ENCODE data around the gene GTF2I.

The GTF2I gene

GRCh38 chr7:74657692-74658177 lies at the start of gene GTF2I:
Gene GTF2I, plus strand, starts transcription at chr7:74657718. Its CDS starts 31,411 bp downstream, at chr7:74689129.
- no peaks in the 10 kb centered on the region for H3K9me3 ChIP-seq (ENCODE audit: control insufficient read depth, insufficient read depth, low read length)
- H3K4me3 ChIP-seq (ENCODE audit: low read length) = peak within 1 kb of the TSS; percentile 95
- H3K36me3 ChIP-seq (ENCODE audit: control insufficient read depth, insufficient read depth, low read length) = no peaks in the 10 kb centered on the region
- H3K27ac ChIP-seq (ENCODE audit: low read length) = no peak within 1 kb of the TSS
- peaks cover 1% of the 10 kb centered on the region; the same call in 1 of the 2 replicates for H3K4me1 ChIP-seq (ENCODE audit: control insufficient read depth, insufficient read depth, low read length)
- no peaks in the 10 kb centered on the region for H3K27me3 ChIP-seq (ENCODE audit: control insufficient read depth, insufficient read depth, low read length)
- no peak for DNase-seq (ENCODE audit: low read depth, low spot score)
- no CpG with 5 or more reads among the region's 56 CpGs for WGBS (ENCODE audit: insufficient coverage, insufficient read length)

GRCh38 chr7:74612015-74612829 lies 45.3 kb upstream of the GTF2I start:
- Histone ChIP-seq H3K4me1 (ENCODE audit: control insufficient read depth, insufficient read depth, low read length) (peaks cover 2% of the 10 kb centered on the region; the same call in 1 of the 2 replicates), H3K36me3 (ENCODE audit: control insufficient read depth, insufficient read depth, low read length) (no peaks in the 10 kb centered on the region), H3K4me3 (ENCODE audit: low read length) (no peak overlapping the region; the same call in 1 of the 2 replicates), H3K27me3 (ENCODE audit: control insufficient read depth, insufficient read depth, low read length) (no peaks in the 10 kb centered on the region), H3K9me3 (ENCODE audit: control insufficient read depth, insufficient read depth, low read length) (no peaks in the 10 kb centered on the region), H3K27ac (ENCODE audit: low read length) (no peak overlapping the region)
- no CpG with 5 or more reads among the region's 11 CpGs for WGBS (ENCODE audit: insufficient coverage, insufficient read length)
- DNase-seq (ENCODE audit: low read depth, low spot score) = no peak

DNA sequence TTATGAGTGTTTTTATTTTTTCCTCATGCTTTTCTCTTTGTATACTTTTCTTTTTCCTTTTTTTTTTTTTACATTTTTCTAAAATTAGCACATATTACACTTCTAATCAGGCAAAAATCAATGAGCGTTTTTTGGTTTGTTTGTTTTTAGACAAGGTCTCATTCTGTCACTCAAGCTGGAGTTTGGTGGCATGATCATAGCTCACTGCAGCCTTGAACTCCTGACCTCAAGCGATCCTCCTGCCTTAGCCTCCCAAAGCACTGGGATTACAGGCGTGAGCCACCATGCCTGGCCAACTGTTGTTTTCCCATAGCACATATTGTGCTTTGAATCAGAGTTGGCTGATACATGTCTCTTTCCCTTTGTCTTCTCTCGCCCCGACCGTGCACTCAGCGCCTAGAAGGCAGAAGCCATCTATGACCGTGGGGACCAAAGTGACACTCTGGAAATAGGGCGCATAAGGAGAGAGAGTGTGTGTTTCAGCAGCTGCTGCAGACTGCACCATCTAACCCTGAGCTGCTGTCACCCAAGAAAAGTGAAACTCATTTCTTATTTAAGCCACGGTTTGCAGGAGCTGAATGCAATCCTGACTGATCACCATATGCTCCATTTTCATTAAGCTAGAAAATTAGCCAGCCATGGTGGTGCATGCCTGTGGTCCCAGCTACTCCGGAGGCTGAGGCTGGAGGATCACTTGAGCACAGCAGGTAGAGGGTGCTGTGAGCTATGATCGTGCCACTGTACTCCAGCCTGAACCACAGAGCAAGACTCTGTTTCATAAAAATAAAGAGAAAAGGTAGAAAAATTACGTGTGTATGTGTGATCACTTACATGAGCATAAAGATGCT lies 41.4 kb upstream of the GTF2I start:
- H3K36me3 ChIP-seq (ENCODE audit: control insufficient read depth, insufficient read depth, low read length) = no peaks in the 10 kb centered on the region
- H3K27ac ChIP-seq (ENCODE audit: low read length) = no peak overlapping the region
- WGBS (ENCODE audit: insufficient coverage, insufficient read length) = no CpG with 5 or more reads among the region's 13 CpGs
- H3K27me3 ChIP-seq (ENCODE audit: control insufficient read depth, insufficient read depth, low read length) = no peaks in the 10 kb centered on the region
- DNase-seq (ENCODE audit: low read depth, low spot score) = no peak
- H3K4me1 ChIP-seq (ENCODE audit: control insufficient read depth, insufficient read depth, low read length) = peaks cover 4% of the 10 kb centered on the region; the same call in 1 of the 2 replicates
- no peaks in the 10 kb centered on the region for H3K9me3 ChIP-seq (ENCODE audit: control insufficient read depth, insufficient read depth, low read length)
- no peak overlapping the region for H3K4me3 ChIP-seq (ENCODE audit: low read length)

- H3K4me1 ChIP-seq (ENCODE audit: control insufficient read depth, insufficient read depth, low read length) = peaks cover 4% of the 10 kb centered on the region; the same call in 1 of the 2 replicates
- no CpG with 5 or more reads among the region's 9 CpGs for WGBS (ENCODE audit: insufficient coverage, insufficient read length)
- DNase-seq (ENCODE audit: low read depth, low spot score) = no peak
- H3K27me3 ChIP-seq (ENCODE audit: control insufficient read depth, insufficient read depth, low read length) = no peaks in the 10 kb centered on the region
- H3K4me3 ChIP-seq (ENCODE audit: low read length) = no peak overlapping the region
- no peaks in the 10 kb centered on the region for H3K9me3 ChIP-seq (ENCODE audit: control insufficient read depth, insufficient read depth, low read length)
- H3K36me3 ChIP-seq (ENCODE audit: control insufficient read depth, insufficient read depth, low read length) = no peaks in the 10 kb centered on the region
- no peak overlapping the region for H3K27ac ChIP-seq (ENCODE audit: low read length)
These were observed 40.3 kb upstream of the GTF2I start for GRCh38 chr7:74617180-74617744.

DNA sequence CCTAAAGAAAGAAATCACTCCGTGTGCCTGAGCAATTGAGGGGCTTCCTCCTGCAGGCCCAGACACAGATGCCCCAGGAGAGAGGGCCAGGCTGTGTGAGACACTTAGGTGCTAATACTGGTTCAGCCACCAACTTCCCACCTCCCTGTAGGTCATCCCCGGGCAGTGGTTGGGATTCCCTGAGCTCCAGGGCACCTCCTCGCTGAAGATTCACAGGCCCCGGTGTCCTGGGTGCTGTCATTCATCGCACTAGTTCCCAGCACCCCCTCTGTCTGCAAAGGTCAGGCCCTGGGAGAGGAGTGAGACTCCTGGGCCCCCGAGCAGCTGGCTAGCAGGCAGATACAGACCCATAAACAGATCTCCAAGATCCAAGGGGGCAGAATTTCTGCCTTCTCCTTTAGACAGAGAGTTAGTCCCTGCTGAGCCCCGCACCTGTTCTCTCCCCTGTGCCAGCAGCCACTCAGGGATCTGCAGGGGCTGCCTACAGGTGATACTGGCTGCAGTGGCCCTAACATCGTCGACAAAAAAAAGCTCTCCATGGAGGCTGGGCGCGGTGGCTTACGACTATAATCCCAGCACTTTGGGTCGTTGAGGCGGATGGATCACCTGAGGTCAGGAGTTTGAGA lies 38.2 kb upstream of the GTF2I start:
- H3K4me1 ChIP-seq (ENCODE audit: control insufficient read depth, insufficient read depth, low read length) = peaks cover 4% of the 10 kb centered on the region; the same call in 1 of the 2 replicates
- H3K27ac ChIP-seq (ENCODE audit: low read length) = no peak overlapping the region

DNA sequence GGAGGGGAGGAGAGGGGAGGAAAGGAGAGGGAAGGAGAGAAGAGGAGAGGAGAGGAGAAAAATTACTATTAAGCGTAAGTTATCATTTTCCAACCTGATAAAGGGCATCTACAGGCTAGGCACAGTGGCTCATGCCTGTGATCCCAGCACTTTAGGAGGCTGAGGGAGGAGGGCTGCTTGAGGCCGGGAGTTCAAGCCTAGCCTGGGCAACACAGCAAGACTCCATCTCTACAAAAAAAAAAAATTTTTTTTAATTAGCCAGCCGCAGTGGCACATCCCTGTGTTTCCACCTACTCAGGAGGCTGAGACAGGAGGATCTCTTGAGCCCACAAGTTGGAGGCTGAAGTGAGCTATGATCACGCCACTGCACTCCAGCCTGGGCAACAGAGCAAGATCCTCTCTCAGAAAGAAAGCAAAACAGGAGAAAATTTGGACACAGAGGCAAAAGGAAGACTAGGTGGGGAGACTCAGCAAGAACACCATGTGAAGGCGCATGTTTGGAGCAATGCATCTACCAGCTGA lies 35.2 kb upstream of the GTF2I start:
- no CpG with 5 or more reads among the region's 5 CpGs for WGBS (ENCODE audit: insufficient coverage, insufficient read length)
- no peaks in the 10 kb centered on the region for H3K9me3 ChIP-seq (ENCODE audit: control insufficient read depth, insufficient read depth, low read length)
- no peaks in the 10 kb centered on the region for H3K27me3 ChIP-seq (ENCODE audit: control insufficient read depth, insufficient read depth, low read length)
- no peak for DNase-seq (ENCODE audit: low read depth, low spot score)
- H3K36me3 ChIP-seq (ENCODE audit: control insufficient read depth, insufficient read depth, low read length) = no peaks in the 10 kb centered on the region
- no peak overlapping the region for H3K27ac ChIP-seq (ENCODE audit: low read length)
- 0 out of 2 replicates have a peak, but pooled peaks cover 3% of the 10 kb centered on the region for H3K4me1 ChIP-seq (ENCODE audit: control insufficient read depth, insufficient read depth, low read length)
- H3K4me3 ChIP-seq (ENCODE audit: low read length) = no peak overlapping the region

More for the DNA sequence above, 38.2 kb upstream of the GTF2I start:
- no peak overlapping the region for H3K4me3 ChIP-seq (ENCODE audit: low read length)
- no peaks in the 10 kb centered on the region for H3K27me3 ChIP-seq (ENCODE audit: control insufficient read depth, insufficient read depth, low read length)
- WGBS (ENCODE audit: insufficient coverage, insufficient read length) = no CpG with 5 or more reads among the region's 14 CpGs
- DNase-seq (ENCODE audit: low read depth, low spot score) = no peak
- H3K36me3 ChIP-seq (ENCODE audit: control insufficient read depth, insufficient read depth, low read length) = no peaks in the 10 kb centered on the region
- no peaks in the 10 kb centered on the region for H3K9me3 ChIP-seq (ENCODE audit: control insufficient read depth, insufficient read depth, low read length)

GRCh38 chr7:74623135-74623534 lies 34.4 kb upstream of the GTF2I start:
- no peaks in the 10 kb centered on the region for H3K27me3 ChIP-seq (ENCODE audit: control insufficient read depth, insufficient read depth, low read length)
- no peak overlapping the region for H3K4me3 ChIP-seq (ENCODE audit: low read length)
- no peaks in the 10 kb centered on the region for H3K9me3 ChIP-seq (ENCODE audit: control insufficient read depth, insufficient read depth, low read length)
- DNase-seq (ENCODE audit: low read depth, low spot score) = no peak
- H3K4me1 ChIP-seq (ENCODE audit: control insufficient read depth, insufficient read depth, low read length) = peaks cover 5% of the 10 kb centered on the region
- no peak overlapping the region for H3K27ac ChIP-seq (ENCODE audit: low read length)
- 100% methylated on average over 4 of the region's 9 CpGs for WGBS (ENCODE audit: insufficient coverage, insufficient read length)
- H3K36me3 ChIP-seq (ENCODE audit: control insufficient read depth, insufficient read depth, low read length) = no peaks in the 10 kb centered on the region

- peaks cover 3% of the 10 kb centered on the region for H3K4me1 ChIP-seq (ENCODE audit: control insufficient read depth, insufficient read depth, low read length)
- no CpG with 5 or more reads among the region's 3 CpGs for WGBS (ENCODE audit: insufficient coverage, insufficient read length)
These were observed 32.1 kb upstream of the GTF2I start for GRCh38 chr7:74625446-74625845.

GRCh38 chr7:74627661-74628411 lies 29.7 kb upstream of the GTF2I start:
- Histone ChIP-seq H3K4me1 (ENCODE audit: control insufficient read depth, insufficient read depth, low read length) (peaks cover 3% of the 10 kb centered on the region), H3K27me3 (ENCODE audit: control insufficient read depth, insufficient read depth, low read length) (no peaks in the 10 kb centered on the region), H3K4me3 (ENCODE audit: low read length) (no peak overlapping the region), H3K36me3 (ENCODE audit: control insufficient read depth, insufficient read depth, low read length) (no peaks in the 10 kb centered on the region), H3K27ac (ENCODE audit: low read length) (no peak overlapping the region), H3K9me3 (ENCODE audit: control insufficient read depth, insufficient read depth, low read length) (no peaks in the 10 kb centered on the region)
- DNase-seq (ENCODE audit: low read depth, low spot score) = no peak
- WGBS (ENCODE audit: insufficient coverage, insufficient read length) = no CpG with 5 or more reads among the region's 12 CpGs

More at GRCh38 chr7:74625446-74625845, 32.1 kb upstream of the GTF2I start:
- Histone ChIP-seq H3K4me3 (ENCODE audit: low read length) (no peak overlapping the region), H3K9me3 (ENCODE audit: control insufficient read depth, insufficient read depth, low read length) (no peaks in the 10 kb centered on the region), H3K27me3 (ENCODE audit: control insufficient read depth, insufficient read depth, low read length) (no peaks in the 10 kb centered on the region), H3K27ac (ENCODE audit: low read length) (no peak overlapping the region), H3K36me3 (ENCODE audit: control insufficient read depth, insufficient read depth, low read length) (no peaks in the 10 kb centered on the region)
- DNase-seq (ENCODE audit: low read depth, low spot score) = no peak

Data from iPS DF 6.9 (cell line).